H9 (cell line): Measurements from ENCODE around the gene CYS1. TPM values are rescaled to one million over a fixed set of nuclear protein-coding genes. Genes with fewer than 3 reads are reported as not detected.

Experiments
- DNase-seq: peaks from one replicate; pipeline ENCODE4 v3.0.0-alpha.2; 2017
- H2AFZ ChIP-seq: one replicate; pipeline ENCODE4 v1.6.1; 2013; ENCODE audit warnings: mild to moderate bottlenecking, low read length, control low read depth, moderate library complexity
- H2AK5ac ChIP-seq: 2 replicates; pipeline ENCODE4 v1.6.1; 2013; ENCODE audit warnings: low read length, control low read depth, mixed read lengths; ENCODE audit not compliant: insufficient read length
- H2BK120ac ChIP-seq: one replicate; pipeline ENCODE4 v1.6.1; 2013; ENCODE audit warnings: low read depth, mild to moderate bottlenecking, low read length, control low read depth, inconsistent platforms; ENCODE audit not compliant: poor library complexity, severe bottlenecking
- H2BK12ac ChIP-seq: 2 replicates; pipeline ENCODE4 v1.6.1; 2013; ENCODE audit warnings: low read length, control low read depth, mixed read lengths, low read depth; ENCODE audit not compliant: insufficient read length
- H2BK15ac ChIP-seq: 2 replicates; pipeline ENCODE4 v1.6.1; 2013; ENCODE audit warnings: low read depth, low read length, control low read depth
- H2BK20ac ChIP-seq: one replicate; pipeline ENCODE4 v1.6.1; 2013; ENCODE audit warnings: low read depth, mild to moderate bottlenecking, low read length, control low read depth, inconsistent platforms; ENCODE audit not compliant: poor library complexity, severe bottlenecking
- H2BK5ac ChIP-seq: 2 replicates; pipeline ENCODE4 v1.6.1; 2013; ENCODE audit warnings: low read length, control low read depth, mixed read lengths; ENCODE audit not compliant: insufficient read length
- H3K14ac ChIP-seq: 2 replicates; pipeline ENCODE4 v1.6.1; 2013; ENCODE audit warnings: low read length, control low read depth; ENCODE audit not compliant: insufficient read depth
- H3K18ac ChIP-seq: 2 replicates; pipeline ENCODE4 v1.6.1; 2013; ENCODE audit warnings: low read depth, mild to moderate bottlenecking, mixed read lengths, low read length, control low read depth; ENCODE audit not compliant: insufficient read length
- H3K23ac ChIP-seq: 2 replicates; pipeline ENCODE4 v1.6.1; 2013; ENCODE audit warnings: low read length, control low read depth, mixed read lengths, low read depth; ENCODE audit not compliant: insufficient read length
- H3K23me2 ChIP-seq: 2 replicates; pipeline ENCODE4 v1.6.1; 2013; ENCODE audit warnings: low read depth, mild to moderate bottlenecking, mixed read lengths, low read length, control low read depth; ENCODE audit not compliant: insufficient read length, poor library complexity, severe bottlenecking
- H3K27ac ChIP-seq: 2 replicates; pipeline ENCODE4 v1.5.1; 2013; ENCODE audit warnings: low read length, control low read depth, mixed read lengths, low read depth; ENCODE audit not compliant: insufficient read length
- H3K27me3 ChIP-seq: 2 replicates; pipeline ENCODE4 v1.6.1; 2013; ENCODE audit warnings: low read length, control low read depth, inconsistent platforms; ENCODE audit not compliant: insufficient read depth
- H3K4ac ChIP-seq: 2 replicates; pipeline ENCODE4 v1.6.1; 2013; ENCODE audit warnings: low read depth, mild to moderate bottlenecking, control low read depth, inconsistent platforms, low read length, moderate library complexity
- H3K4me1 ChIP-seq: 2 replicates; pipeline ENCODE4 v1.6.1; 2013; ENCODE audit warnings: low read length, control low read depth, inconsistent platforms; ENCODE audit not compliant: insufficient read depth
- H3K4me2 ChIP-seq: 2 replicates; pipeline ENCODE4 v1.6.1; 2013; ENCODE audit warnings: low read length, control low read depth, mixed read lengths; ENCODE audit not compliant: insufficient read length, insufficient read depth
- H3K56ac ChIP-seq: 2 replicates; pipeline ENCODE4 v1.6.1; 2013; ENCODE audit warnings: low read depth, mild to moderate bottlenecking, mixed read lengths, low read length, control low read depth; ENCODE audit not compliant: insufficient read length
- H3K79me1 ChIP-seq: 2 replicates; pipeline ENCODE4 v1.6.1; 2013; ENCODE audit warnings: low read depth, mild to moderate bottlenecking, moderate library complexity, low read length, control low read depth, inconsistent platforms; ENCODE audit not compliant: insufficient read depth, poor library complexity, severe bottlenecking
- H3K79me2 ChIP-seq: 2 replicates; pipeline ENCODE4 v1.6.1; 2013; ENCODE audit warnings: low read length, control low read depth, inconsistent platforms; ENCODE audit not compliant: insufficient read depth
- H3K9ac ChIP-seq: 2 replicates; pipeline ENCODE4 v1.6.1; 2013; ENCODE audit warnings: low read length, control low read depth, mixed read lengths; ENCODE audit not compliant: insufficient read length; ENCODE audit errors: extremely low read depth
- H3K9me3 ChIP-seq: one replicate; pipeline ENCODE4 v1.6.1; 2013; ENCODE audit warnings: low read depth, low read length, inconsistent platforms; ENCODE audit not compliant: control insufficient read depth
- H3T11ph ChIP-seq: one replicate; pipeline ENCODE4 v1.6.1; 2013; ENCODE audit warnings: mild to moderate bottlenecking, low read length, control low read depth, inconsistent platforms
- H4K20me1 ChIP-seq: one replicate; pipeline ENCODE4 v1.6.1; 2013; ENCODE audit not compliant: control insufficient read depth, insufficient read length, insufficient read depth
- H4K5ac ChIP-seq: 2 replicates; pipeline ENCODE4 v1.6.1; 2013; ENCODE audit warnings: low read depth, mild to moderate bottlenecking, mixed read lengths, low read length, control low read depth; ENCODE audit not compliant: insufficient read length
- H4K8ac ChIP-seq: replicated peaks from 2 replicates; pipeline ENCODE4 v1.6.1; 2013; ENCODE audit warnings: low read length, control low read depth, mixed read lengths, low read depth; ENCODE audit not compliant: insufficient read length
- H4K91ac ChIP-seq: 2 replicates; pipeline ENCODE4 v1.6.1; 2013; ENCODE audit warnings: low read depth, mild to moderate bottlenecking, moderate library complexity, mixed read lengths, low read length, control low read depth; ENCODE audit not compliant: insufficient read length
- H3K27ac Mint-ChIP-seq, 3 experiments: 2 replicates in 2 of 3; 3 replicates in 1 of 3; pipeline ENCODE4 v1.8.0; 2020 to 2021; ENCODE audit warnings: mixed read lengths in 3 of 3, mild to moderate bottlenecking in 1 of 3, moderate library complexity in 1 of 3
- H3K27me3 Mint-ChIP-seq: 2 replicates; pipeline ENCODE4 v1.8.0; 2021; ENCODE audit warnings: low read depth, mild to moderate bottlenecking, moderate library complexity, mixed read lengths
- H3K36me3 Mint-ChIP-seq, 3 experiments: 2 replicates in 2 of 3; 3 replicates in 1 of 3; pipeline ENCODE4 v1.8.0; 2020 to 2021; ENCODE audit warnings: low read depth in 3 of 3, mixed read lengths in 3 of 3; ENCODE audit not compliant: insufficient read depth in 1 of 3
- H3K4me1 Mint-ChIP-seq, 2 experiments: 2 replicates each; pipeline ENCODE4 v1.8.0; 2020; ENCODE audit warnings: mixed read lengths in 2 of 2
- H3K4me3 Mint-ChIP-seq, 2 experiments: 2 replicates in 1 of 2; 3 replicates in 1 of 2; pipeline ENCODE4 v1.8.0; 2020 to 2021; ENCODE audit warnings: mild to moderate bottlenecking in 2 of 2, mixed read lengths in 2 of 2, moderate library complexity in 1 of 2
- H3K9me3 Mint-ChIP-seq, 2 experiments: 2 replicates in 1 of 2; 3 replicates in 1 of 2; pipeline ENCODE4 v1.8.0; 2020; ENCODE audit warnings: mild to moderate bottlenecking in 2 of 2, mixed read lengths in 2 of 2, moderate library complexity in 1 of 2
- WGBS: extraction: QIAGEN DNeasy Blood & Tissue Kit; methylation state at CpG from one replicate; pipeline ENCODE4 v1.1.7; 2013; ENCODE audit warnings: missing lambda C conversion rate, low lambda C conversion rate, mixed read lengths; ENCODE audit not compliant: insufficient read length; ENCODE audit errors: extremely low coverage; 5-methylcytosine and 5-hydroxymethylcytosine counted together
- total RNA-seq: library from RNA; stranded (reverse); gene quantifications from 2 replicates; pipeline ENCODE4 v1.2.1, GENCODE V29; 2021
- TF ChIP-seq, protein P1 (sequence below): fragments of 200-600 bp; sonication (generic); conservative IDR thresholded peaks from 3 replicates; pipeline ENCODE4 v1.8.0; 2021; ENCODE audit warnings: antibody characterized with exemption, mild to moderate bottlenecking

Gene CYS1
- total RNA-seq, 1 experiment from 2014 or later = 0.35 TPM

DNA sequence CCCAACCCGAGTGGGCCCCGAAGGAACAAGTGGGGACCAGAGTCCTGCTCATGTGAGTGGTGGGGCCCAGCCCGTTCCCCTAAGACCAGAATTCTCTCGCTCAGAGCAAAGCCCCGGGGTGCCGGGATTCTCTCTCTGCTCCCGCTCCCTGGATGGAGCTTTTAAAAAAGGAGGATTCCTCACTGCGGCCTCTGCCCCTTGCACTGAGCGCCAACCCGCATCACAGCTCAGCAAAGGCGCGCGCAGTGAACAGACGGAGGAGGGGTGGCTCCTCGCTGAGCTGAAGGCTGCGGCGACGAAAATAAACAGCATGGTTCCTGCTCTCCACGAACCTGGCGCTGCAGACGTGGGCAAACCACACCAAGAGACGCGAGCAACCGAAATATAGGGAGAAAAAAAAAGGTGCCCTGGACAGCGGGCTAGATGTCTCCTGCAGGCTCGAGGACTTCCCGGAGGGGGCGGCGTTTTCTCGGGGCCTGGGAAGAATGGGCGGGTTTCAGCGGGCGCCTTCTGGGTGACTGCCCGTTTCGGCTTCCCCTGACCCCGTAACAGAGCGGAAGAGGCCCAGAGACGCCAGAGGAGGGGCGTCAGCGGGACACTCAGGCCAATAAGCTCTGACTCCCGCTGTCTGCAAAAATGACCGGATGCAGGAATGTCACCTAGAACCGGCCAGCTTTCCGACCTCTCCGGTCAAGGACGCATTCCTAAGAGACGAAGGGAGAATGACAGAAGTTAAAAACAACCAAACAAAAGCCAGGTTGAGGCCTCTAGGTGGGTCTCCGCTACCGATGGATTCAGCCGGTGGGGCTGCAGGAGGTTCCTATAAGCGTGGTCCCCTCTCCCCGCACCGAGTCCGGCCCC, 37.7 kb downstream of the CYS1 start:
- Histone ChIP-seq H3K27me3 (no peaks in the 10 kb centered on the region; the same call in 1 of the 2 replicates), H2BK20ac (no peak overlapping the region), H3T11ph (no peak overlapping the region), H2BK12ac (no peak overlapping the region), H3K23ac (no peak overlapping the region), H3K56ac (no peak overlapping the region), H3K14ac (peak overlapping the region; percentile 45; the same call in 1 of the 2 replicates), H3K18ac (peak overlapping the region; percentile 72), H4K91ac (no peak overlapping the region), H3K4ac (no peak overlapping the region), H3K79me1 (no peaks in the 10 kb centered on the region), H2BK5ac (no peak overlapping the region), H3K9ac (peak overlapping the region; percentile 65), H3K79me2 (no peaks in the 10 kb centered on the region), H4K20me1 (no peaks in the 10 kb centered on the region), H2BK120ac (no peak overlapping the region), H3K4me2 (peak overlapping the region; percentile 75), H3K27ac (no peak overlapping the region), H3K23me2 (peaks cover 10% of the 10 kb centered on the region), H2AFZ (no peak overlapping the region), H4K8ac (no peak overlapping the region), H2AK5ac (no peak overlapping the region), H2BK15ac (no peak overlapping the region), H4K5ac (no peak overlapping the region), H3K4me1 (no peaks in the 10 kb centered on the region), H3K9me3 (no peaks in the 10 kb centered on the region)
- Mint-ChIP-seq H3K36me3 (peaks cover 13 to 34% (median 16%) of the 10 kb centered on the region in 3 experiments), H3K4me3 (peak overlapping the region; percentile 71 to 85), H3K4me1 (peaks cover 14 to 26% of the 10 kb centered on the region in 2 experiments), H3K27me3 (peaks cover 45% of the 10 kb centered on the region), H3K27ac (peak overlapping the region; percentile 92 to 97 (median 95); a peak in 6 of 7 replicates), H3K9me3 (peaks cover 0 to 5% of the 10 kb centered on the region in 2 experiments; a peak in 3 of 5 replicates)
- TF ChIP-seq, protein P1, sequence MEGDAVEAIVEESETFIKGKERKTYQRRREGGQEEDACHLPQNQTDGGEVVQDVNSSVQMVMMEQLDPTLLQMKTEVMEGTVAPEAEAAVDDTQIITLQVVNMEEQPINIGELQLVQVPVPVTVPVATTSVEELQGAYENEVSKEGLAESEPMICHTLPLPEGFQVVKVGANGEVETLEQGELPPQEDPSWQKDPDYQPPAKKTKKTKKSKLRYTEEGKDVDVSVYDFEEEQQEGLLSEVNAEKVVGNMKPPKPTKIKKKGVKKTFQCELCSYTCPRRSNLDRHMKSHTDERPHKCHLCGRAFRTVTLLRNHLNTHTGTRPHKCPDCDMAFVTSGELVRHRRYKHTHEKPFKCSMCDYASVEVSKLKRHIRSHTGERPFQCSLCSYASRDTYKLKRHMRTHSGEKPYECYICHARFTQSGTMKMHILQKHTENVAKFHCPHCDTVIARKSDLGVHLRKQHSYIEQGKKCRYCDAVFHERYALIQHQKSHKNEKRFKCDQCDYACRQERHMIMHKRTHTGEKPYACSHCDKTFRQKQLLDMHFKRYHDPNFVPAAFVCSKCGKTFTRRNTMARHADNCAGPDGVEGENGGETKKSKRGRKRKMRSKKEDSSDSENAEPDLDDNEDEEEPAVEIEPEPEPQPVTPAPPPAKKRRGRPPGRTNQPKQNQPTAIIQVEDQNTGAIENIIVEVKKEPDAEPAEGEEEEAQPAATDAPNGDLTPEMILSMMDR = peak; percentile 25; the same call in 2 of the 3 replicates
- WGBS = no CpG with 5 or more reads among the region's 54 CpGs
- peak; percentile 87 for DNase-seq
